HCT116 (cell line): ENCODE results near the gene NCKAP5. TPM values are rescaled to one million over a fixed set of nuclear protein-coding genes. Genes with fewer than 3 reads are reported as not detected.

Source experiments
- ATAC-seq: fragments of 200-7000 bp; cut with Tn5 transposase; 2 replicates; pipeline ENCODE4 v1.9.1; 2020; ENCODE audit warnings: mild to moderate bottlenecking, moderate library complexity
- BruUV-seq: library from RNA; stranded (reverse); fragments of 400-500 nt; replicated peaks from 2 replicates; lab custom pipeline; 2021; lab: Mats Ljungman, UMichigan
- CTCF ChIA-PET: fragments of 300-600 bp; sonication (Branson Sonifier 250); formaldehyde crosslinking; loops from one replicate; lab custom pipeline; 2021; ENCODE audit warnings: antibody characterized with exemption; lab: Charles Lee
- POLR2A ChIA-PET: fragments of 300-600, 350-600 bp; sonication (Branson Sonifier 250); formaldehyde crosslinking; loops from one replicate; lab custom pipeline; 2021; ENCODE audit warnings: antibody characterized with exemption; lab: Charles Lee
- RAD21 ChIA-PET, 2 experiments: fragments of 300-600 bp; sonication (Branson Sonifier 250); formaldehyde crosslinking; loops; one replicate each; lab custom pipeline; 2023; ENCODE audit warnings: low total read pairs in 2 of 2; ENCODE audit not compliant: uncharacterized antibody in 2 of 2, unreplicated experiment in 2 of 2, low non-redundant PET in 1 of 2; lab: Charles Lee
- DNase-seq: peaks from one replicate; pipeline ENCODE4 v3.0.0-alpha.2; 2010; ENCODE audit warnings: low read depth, low spot score
- H2AFZ ChIP-seq: fragments of 200-600 bp; shearing (Covaris generic), sonication (generic); 2 replicates; pipeline ENCODE4 v1.6.1; 2017; ENCODE audit warnings: low read depth, mixed run types, mixed read lengths, antibody characterized with exemption, low read length; ENCODE audit not compliant: poor library complexity, severe bottlenecking
- H3K27ac ChIP-seq: 2 replicates; pipeline ENCODE4 v1.5.1; 2012; ENCODE audit warnings: low read depth, low read length
- H3K27me3 ChIP-seq: fragments of 200-600 bp; sonication (generic); 2 replicates; pipeline ENCODE4 v1.6.1; 2016; ENCODE audit warnings: mixed run types, low read length, mixed read lengths; ENCODE audit not compliant: insufficient read depth
- H3K36me3 ChIP-seq, 2 experiments: fragments of 200-500 bp in 1 of 2; fragments of 200-600 bp in 1 of 2; sonication (Bioruptor generic) in 1 of 2; sonication (generic) in 1 of 2; 2 replicates each; pipeline versions ENCODE4 v1.5.1 to v1.6.1; 2014 to 2016; ENCODE audit warnings: low read length in 2 of 2, inconsistent platforms in 1 of 2, mixed read lengths in 1 of 2, mixed run types in 1 of 2; ENCODE audit not compliant: insufficient read depth in 2 of 2, control insufficient read depth in 1 of 2
- H3K4me1 ChIP-seq, 2 experiments: fragments of 200-600 bp in 1 of 2; sonication (generic) in 1 of 2; 2 replicates each; pipeline versions ENCODE4 v1.5.1 to v1.6.1; 2012 to 2017; ENCODE audit warnings: low read length in 2 of 2, inconsistent platforms in 1 of 2, mild to moderate bottlenecking in 1 of 2, mixed read lengths in 1 of 2, mixed run types in 1 of 2, moderate library complexity in 1 of 2; ENCODE audit not compliant: insufficient read depth in 2 of 2, control insufficient read depth in 1 of 2
- H3K4me2 ChIP-seq: fragments of 200-600 bp; sonication (generic); 2 replicates; pipeline ENCODE4 v1.6.1; 2017; ENCODE audit warnings: mixed run types, low read length, mixed read lengths
- H3K4me3 ChIP-seq, 2 experiments: fragments of 200-600 bp in 1 of 2; sonication (generic) in 1 of 2; replicated peaks in 1 of 2; 2 replicates each; pipeline ENCODE4 v1.5.1; 2011 to 2016; ENCODE audit warnings: low read length in 2 of 2, control low read depth in 1 of 2, low read depth in 1 of 2, mild to moderate bottlenecking in 1 of 2, mixed read lengths in 1 of 2, mixed run types in 1 of 2
- H3K79me2 ChIP-seq: fragments of 200-600 bp; sonication (generic); 2 replicates; pipeline ENCODE4 v1.6.1; 2017; ENCODE audit warnings: mild to moderate bottlenecking, mixed run types, low read length, moderate library complexity, mixed read lengths; ENCODE audit not compliant: insufficient read depth
- H3K9ac ChIP-seq: fragments of 200-600 bp; sonication (generic); 2 replicates; pipeline ENCODE4 v1.6.1; 2016; ENCODE audit warnings: low read length, mixed read lengths
- H3K9me2 ChIP-seq: fragments of 200-600 bp; sonication (generic), shearing (Covaris generic); 2 replicates; pipeline ENCODE4 v1.6.1; 2017; ENCODE audit warnings: mixed run types, mild to moderate bottlenecking, moderate library complexity; ENCODE audit not compliant: insufficient read depth
- H3K9me3 ChIP-seq, 2 experiments: fragments of 200-500 bp in 1 of 2; fragments of 200-600 bp in 1 of 2; sonication (Bioruptor generic) in 1 of 2; sonication (generic) in 1 of 2; 2 replicates each; pipeline ENCODE4 v1.6.1; 2014 to 2017; ENCODE audit warnings: low read length in 2 of 2, mixed read lengths in 2 of 2, inconsistent platforms in 1 of 2, low read depth in 1 of 2, mild to moderate bottlenecking in 1 of 2, mixed run types in 1 of 2, moderate library complexity in 1 of 2; ENCODE audit not compliant: control insufficient read depth in 1 of 2, insufficient read depth in 1 of 2
- H4K20me1 ChIP-seq: fragments of 200-600 bp; sonication (generic), shearing (Covaris generic); 2 replicates; pipeline ENCODE4 v1.6.1; 2017; ENCODE audit warnings: mixed run types, mild to moderate bottlenecking, moderate library complexity; ENCODE audit not compliant: insufficient read depth
- ELF1 ChIP-seq: IDR thresholded peaks from 2 replicates; pipeline ENCODE4 v1.6.1; 2012; ENCODE audit warnings: low read depth, borderline replicate concordance
- EZH2phosphoT487 ChIP-seq: fragments of 200-600 bp; IDR thresholded peaks from 2 replicates; pipeline ENCODE4 v1.6.1; 2018; ENCODE audit warnings: antibody characterized with exemption, borderline replicate concordance
- FOSL1 ChIP-seq: IDR thresholded peaks from 2 replicates; pipeline ENCODE4 v1.6.1; 2012; ENCODE audit warnings: low read depth
- POLR2A ChIP-seq: IDR thresholded peaks from 2 replicates; pipeline ENCODE4 v1.7.0; 2011; ENCODE audit warnings: borderline replicate concordance; ENCODE audit not compliant: insufficient read depth, insufficient read length; ENCODE audit errors: extremely low read depth
- SP1 ChIP-seq: IDR thresholded peaks from 2 replicates; pipeline ENCODE4 v1.6.1; 2012; ENCODE audit warnings: low read depth
- intact Hi-C: fragments of 100-400 bp; cut with micrococcal nuclease; formaldehyde crosslinking; loops from 2 replicates; pipeline ENCODE4 v1.10.0; 2022
- total RNA-seq: library from RNA; stranded (reverse); gene quantifications from one replicate; pipeline ENCODE4 v1.2.1, GENCODE V29; 2021; ENCODE audit not compliant: unreplicated experiment
- TF ChIP-seq, protein P1 (sequence below): IDR thresholded peaks from 2 replicates; pipeline ENCODE4 v1.6.1; 2011; ENCODE audit warnings: mild to moderate bottlenecking, low read length, moderate library complexity; ENCODE audit not compliant: insufficient replicate concordance; ENCODE audit errors: extremely low read depth
- TF ChIP-seq, protein P2 (sequence below): IDR thresholded peaks from 2 replicates; pipeline ENCODE4 v1.6.1; 2012; ENCODE audit warnings: low read depth
- TF ChIP-seq, protein P3 (sequence below), 3 experiments: fragments of 200-600 bp in 1 of 3; sonication (generic) in 1 of 3; IDR thresholded peaks in 2 of 3; conservative IDR thresholded peaks in 1 of 3; 2 replicates each; pipeline ENCODE4 v1.5.1; 2012 to 2017; ENCODE audit warnings: low read depth in 2 of 3, low read length in 2 of 3, antibody characterized with exemption in 1 of 3, borderline replicate concordance in 1 of 3, control low read depth in 1 of 3, mild to moderate bottlenecking in 1 of 3, mixed read lengths in 1 of 3, mixed run types in 1 of 3, moderate library complexity in 1 of 3; ENCODE audit not compliant: insufficient read depth in 1 of 3

NCKAP5 gene
- total RNA-seq, 1 experiment from 2014 or later = 0.30 TPM

DNA sequence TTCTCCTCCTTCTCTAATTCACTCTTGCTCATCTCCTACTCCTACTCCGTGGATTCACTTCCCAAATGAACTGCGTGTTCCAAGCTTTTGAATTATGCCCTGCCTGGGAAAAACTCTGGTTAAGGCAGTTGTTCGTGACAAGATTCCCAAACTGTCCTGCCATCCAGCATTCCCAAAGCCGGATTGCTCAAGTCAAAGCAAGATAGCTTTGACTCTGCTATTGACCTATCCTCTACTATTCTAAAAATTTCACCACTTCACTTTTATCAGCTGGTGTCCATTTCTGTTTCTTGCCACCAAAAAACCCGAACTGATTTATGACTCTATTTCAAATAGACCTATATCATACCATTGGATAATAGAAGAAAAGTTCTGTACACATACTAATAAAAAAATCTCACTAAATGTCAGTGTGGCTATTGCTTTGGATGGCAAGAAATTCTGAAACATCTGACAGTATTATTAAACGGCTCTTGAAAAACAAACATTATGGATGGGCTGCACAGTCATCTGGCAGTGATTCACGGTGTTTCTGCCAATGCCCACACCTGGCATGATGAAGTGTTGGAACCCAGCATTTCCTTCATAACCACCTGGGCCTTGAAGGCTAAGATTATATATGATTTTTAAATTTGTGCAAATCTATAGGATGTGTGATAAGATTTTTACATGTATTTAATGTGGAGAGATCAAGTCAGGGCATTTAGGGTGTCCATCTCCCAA is 87.4 kb downstream of the NCKAP5 start:
- Histone ChIP-seq H3K9ac (no peak overlapping the region), H2AFZ (no peak overlapping the region), H3K4me2 (no peak overlapping the region), H3K9me2 (no peaks in the 10 kb centered on the region), H3K79me2 (no peaks in the 10 kb centered on the region), H3K36me3 (no peaks in the 10 kb centered on the region), H3K9me3 (no peaks in the 10 kb centered on the region), H4K20me1 (no peaks in the 10 kb centered on the region), H3K4me3 (no peak overlapping the region), H3K27me3 (no peaks in the 10 kb centered on the region), H3K27ac (no peak overlapping the region), H3K4me1 (no peaks in the 10 kb centered on the region)
- POLR2A ChIA-PET = no interaction called here
- intact Hi-C loops = no loop called here
- CTCF ChIA-PET = no interaction called here
- BruUV-seq = no TSS peak
- no peak for TF ChIP-seq ELF1
- TF ChIP-seq, protein P1, sequence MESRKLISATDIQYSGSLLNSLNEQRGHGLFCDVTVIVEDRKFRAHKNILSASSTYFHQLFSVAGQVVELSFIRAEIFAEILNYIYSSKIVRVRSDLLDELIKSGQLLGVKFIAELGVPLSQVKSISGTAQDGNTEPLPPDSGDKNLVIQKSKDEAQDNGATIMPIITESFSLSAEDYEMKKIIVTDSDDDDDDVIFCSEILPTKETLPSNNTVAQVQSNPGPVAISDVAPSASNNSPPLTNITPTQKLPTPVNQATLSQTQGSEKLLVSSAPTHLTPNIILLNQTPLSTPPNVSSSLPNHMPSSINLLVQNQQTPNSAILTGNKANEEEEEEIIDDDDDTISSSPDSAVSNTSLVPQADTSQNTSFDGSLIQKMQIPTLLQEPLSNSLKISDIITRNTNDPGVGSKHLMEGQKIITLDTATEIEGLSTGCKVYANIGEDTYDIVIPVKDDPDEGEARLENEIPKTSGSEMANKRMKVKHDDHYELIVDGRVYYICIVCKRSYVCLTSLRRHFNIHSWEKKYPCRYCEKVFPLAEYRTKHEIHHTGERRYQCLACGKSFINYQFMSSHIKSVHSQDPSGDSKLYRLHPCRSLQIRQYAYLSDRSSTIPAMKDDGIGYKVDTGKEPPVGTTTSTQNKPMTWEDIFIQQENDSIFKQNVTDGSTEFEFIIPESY = no peak
- ATAC-seq = no peak
- RAD21 ChIA-PET = no interaction called here
- no peak for DNase-seq

DNA sequence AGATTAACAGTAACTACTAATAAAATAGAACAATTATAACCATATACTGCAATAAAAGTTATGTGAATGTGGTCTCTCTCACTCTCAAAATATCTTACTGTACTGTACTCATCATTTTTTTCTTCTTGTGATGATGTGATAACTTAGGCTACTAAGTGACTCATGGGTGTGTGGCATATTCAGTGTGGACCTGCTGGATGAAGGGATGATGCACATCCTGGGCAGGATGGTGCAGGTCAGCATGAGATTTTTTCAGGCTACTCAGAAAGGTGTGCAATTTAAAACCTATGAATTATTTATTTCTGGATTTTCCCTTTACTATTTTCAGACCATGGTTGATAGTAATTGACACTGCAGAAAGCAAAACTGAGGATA is 90.7 kb downstream of the NCKAP5 start:
- CTCF ChIA-PET = no interaction called here
- ATAC-seq = no peak
- POLR2A ChIA-PET = no interaction called here
- H3K79me2 ChIP-seq = no peaks in the 10 kb centered on the region
- intact Hi-C loops = no loop called here
- no peak for DNase-seq
- no peaks in the 10 kb centered on the region for H3K9me2 ChIP-seq
- H3K36me3 ChIP-seq = no peaks in the 10 kb centered on the region
- no peak for TF ChIP-seq POLR2A
- TF ChIP-seq, protein P2, sequence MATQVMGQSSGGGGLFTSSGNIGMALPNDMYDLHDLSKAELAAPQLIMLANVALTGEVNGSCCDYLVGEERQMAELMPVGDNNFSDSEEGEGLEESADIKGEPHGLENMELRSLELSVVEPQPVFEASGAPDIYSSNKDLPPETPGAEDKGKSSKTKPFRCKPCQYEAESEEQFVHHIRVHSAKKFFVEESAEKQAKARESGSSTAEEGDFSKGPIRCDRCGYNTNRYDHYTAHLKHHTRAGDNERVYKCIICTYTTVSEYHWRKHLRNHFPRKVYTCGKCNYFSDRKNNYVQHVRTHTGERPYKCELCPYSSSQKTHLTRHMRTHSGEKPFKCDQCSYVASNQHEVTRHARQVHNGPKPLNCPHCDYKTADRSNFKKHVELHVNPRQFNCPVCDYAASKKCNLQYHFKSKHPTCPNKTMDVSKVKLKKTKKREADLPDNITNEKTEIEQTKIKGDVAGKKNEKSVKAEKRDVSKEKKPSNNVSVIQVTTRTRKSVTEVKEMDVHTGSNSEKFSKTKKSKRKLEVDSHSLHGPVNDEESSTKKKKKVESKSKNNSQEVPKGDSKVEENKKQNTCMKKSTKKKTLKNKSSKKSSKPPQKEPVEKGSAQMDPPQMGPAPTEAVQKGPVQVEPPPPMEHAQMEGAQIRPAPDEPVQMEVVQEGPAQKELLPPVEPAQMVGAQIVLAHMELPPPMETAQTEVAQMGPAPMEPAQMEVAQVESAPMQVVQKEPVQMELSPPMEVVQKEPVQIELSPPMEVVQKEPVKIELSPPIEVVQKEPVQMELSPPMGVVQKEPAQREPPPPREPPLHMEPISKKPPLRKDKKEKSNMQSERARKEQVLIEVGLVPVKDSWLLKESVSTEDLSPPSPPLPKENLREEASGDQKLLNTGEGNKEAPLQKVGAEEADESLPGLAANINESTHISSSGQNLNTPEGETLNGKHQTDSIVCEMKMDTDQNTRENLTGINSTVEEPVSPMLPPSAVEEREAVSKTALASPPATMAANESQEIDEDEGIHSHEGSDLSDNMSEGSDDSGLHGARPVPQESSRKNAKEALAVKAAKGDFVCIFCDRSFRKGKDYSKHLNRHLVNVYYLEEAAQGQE = no peak
- no peak for TF ChIP-seq FOSL1
- no peak for TF ChIP-seq EZH2phosphoT487
- no peak for TF ChIP-seq SP1
- TF ChIP-seq, protein P3, sequence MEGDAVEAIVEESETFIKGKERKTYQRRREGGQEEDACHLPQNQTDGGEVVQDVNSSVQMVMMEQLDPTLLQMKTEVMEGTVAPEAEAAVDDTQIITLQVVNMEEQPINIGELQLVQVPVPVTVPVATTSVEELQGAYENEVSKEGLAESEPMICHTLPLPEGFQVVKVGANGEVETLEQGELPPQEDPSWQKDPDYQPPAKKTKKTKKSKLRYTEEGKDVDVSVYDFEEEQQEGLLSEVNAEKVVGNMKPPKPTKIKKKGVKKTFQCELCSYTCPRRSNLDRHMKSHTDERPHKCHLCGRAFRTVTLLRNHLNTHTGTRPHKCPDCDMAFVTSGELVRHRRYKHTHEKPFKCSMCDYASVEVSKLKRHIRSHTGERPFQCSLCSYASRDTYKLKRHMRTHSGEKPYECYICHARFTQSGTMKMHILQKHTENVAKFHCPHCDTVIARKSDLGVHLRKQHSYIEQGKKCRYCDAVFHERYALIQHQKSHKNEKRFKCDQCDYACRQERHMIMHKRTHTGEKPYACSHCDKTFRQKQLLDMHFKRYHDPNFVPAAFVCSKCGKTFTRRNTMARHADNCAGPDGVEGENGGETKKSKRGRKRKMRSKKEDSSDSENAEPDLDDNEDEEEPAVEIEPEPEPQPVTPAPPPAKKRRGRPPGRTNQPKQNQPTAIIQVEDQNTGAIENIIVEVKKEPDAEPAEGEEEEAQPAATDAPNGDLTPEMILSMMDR (IDR thresholded peaks at IDR 0.05 in 2 of 3, conservative IDR thresholded peaks at IDR 0.05 in 1 of 3; ENCODE audit: borderline replicate concordance in 1 of 3, insufficient read depth in 1 of 3, low read depth in 2 of 3, low read length in 2 of 3) = no peak
- H2AFZ ChIP-seq = no peak overlapping the region
- no peaks in the 10 kb centered on the region for H3K27me3 ChIP-seq
- no peak overlapping the region for H3K4me2 ChIP-seq
- H3K27ac ChIP-seq = no peak overlapping the region
- H3K9me3 ChIP-seq = no peaks in the 10 kb centered on the region
- H3K9ac ChIP-seq = no peak overlapping the region
- BruUV-seq = no TSS peak
- H3K4me1 ChIP-seq = no peaks in the 10 kb centered on the region
- no peaks in the 10 kb centered on the region for H4K20me1 ChIP-seq
- RAD21 ChIA-PET = no interaction called here
- H3K4me3 ChIP-seq = no peak overlapping the region
